Activated gamma-delta T cell treated with anti-CD3 and anti-CD28 coated beads, Interleukin-2, amount 50 U/mL, for 16 hours (primary cell): ENCODE measurements around the gene SMS.
A peak's percentile ranks its signal among the peaks of the same experiment; 100 is the strongest.

ENCODE experiments used
- DNase-seq: peaks from one replicate; pipeline ENCODE4 v3.0.0-alpha.2; 2020; ENCODE audit warnings: low read depth

SMS gene

GRCh38 chrX:21982311-21982710 lies 41.8 kb downstream of the SMS start:
- no peak for DNase-seq

DNA sequence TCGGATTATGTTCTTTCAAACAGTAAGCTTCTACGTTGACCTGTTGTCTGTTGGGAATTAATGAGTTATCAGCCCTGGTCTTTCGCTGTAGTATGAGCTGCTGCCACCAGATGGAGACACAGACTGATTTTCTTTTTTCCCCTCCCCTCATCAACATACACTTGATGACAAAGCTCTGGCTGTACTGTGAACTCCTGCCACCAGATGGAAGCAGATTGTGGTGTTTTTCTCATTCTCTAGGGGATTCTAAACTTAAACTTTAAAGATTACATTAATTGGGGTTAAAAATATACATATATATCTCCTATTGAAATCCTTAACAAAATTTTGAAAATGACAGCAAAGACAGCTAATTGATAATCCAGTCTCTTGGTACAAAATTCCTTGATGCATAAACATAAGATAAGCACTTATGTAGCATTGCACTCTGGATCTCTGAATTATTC lies 44.8 kb downstream of the SMS start:
- DNase-seq = peak; percentile 46

DNA sequence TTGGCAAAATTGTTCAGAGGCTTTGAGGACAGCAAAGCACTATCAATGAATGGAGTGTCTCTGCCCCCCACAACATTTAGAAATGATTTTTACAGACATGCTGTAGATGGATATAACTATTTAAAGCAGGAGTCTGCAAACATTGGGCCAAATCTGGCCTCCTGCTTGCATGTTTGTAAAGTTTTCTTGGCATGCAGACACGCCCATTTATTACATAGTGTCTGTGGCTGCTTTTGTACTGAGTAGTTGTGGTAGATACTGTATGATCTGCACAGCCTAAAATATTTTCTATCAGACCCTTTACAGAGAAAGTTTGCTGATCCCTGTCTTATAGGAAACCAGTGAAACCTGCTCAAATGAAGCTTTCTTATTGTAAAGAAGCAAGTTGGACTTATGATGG lies 46.1 kb downstream of the SMS start:
- no peak for DNase-seq

- DNase-seq = no peak
Observed at GRCh38 chrX:21989384-21989783, 48.9 kb downstream of the SMS start.

GRCh38 chrX:21990832-21991231 lies 50.3 kb downstream of the SMS start:
- DNase-seq = no peak

- no peak for DNase-seq
Observed at GRCh38 chrX:21991504-21991903, 51.0 kb downstream of the SMS start.

- DNase-seq = no peak
Observed at GRCh38 chrX:21993265-21993664, 52.8 kb downstream of the SMS start.

- no peak for DNase-seq
Observed at GRCh38 chrX:21996872-21997455, 56.5 kb downstream of the SMS start.

GRCh38 chrX:21998037-21998436 lies 57.5 kb downstream of the SMS start:
- no peak for DNase-seq

DNA sequence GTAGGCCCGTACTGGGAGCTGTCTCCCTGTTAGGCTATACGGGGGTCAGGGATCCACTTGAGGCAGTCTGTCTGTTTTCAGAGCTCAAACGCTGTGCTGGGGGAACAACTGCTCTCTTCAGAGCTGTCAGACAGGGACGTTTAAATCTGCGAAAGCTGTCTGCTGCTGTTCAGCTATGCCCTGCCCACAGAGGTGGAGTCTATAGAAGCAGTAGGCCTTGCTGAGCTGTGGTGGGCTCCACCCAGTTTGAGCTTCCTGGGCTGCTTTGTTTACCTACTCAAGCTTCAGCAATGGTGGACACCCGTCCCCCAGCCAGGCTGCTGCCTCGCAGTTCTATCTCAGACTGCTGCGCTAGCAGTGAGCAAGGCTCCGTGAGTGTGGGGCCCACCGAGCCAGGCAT lies 64.4 kb downstream of the SMS start:
- no peak for DNase-seq

DNA sequence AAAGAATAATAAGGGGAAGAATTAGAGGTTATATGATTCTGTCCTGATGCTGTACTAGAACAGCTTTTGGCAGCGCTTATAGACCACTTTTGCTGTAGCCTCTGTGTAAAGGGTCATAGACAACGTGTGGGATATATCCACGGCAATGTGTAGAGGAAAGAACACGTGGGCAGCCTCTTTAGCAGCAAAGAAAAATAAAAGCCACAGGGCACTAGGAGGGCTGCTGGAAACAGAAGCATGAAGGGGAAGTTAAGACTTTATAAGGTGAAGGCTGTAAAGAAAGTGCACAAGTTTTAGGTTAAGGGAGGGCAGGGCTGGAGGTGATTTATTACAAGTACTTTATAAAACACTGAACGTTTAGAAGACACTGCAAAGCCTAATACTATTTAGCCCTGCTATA lies 71.5 kb downstream of the SMS start:
- DNase-seq = no peak

DNA sequence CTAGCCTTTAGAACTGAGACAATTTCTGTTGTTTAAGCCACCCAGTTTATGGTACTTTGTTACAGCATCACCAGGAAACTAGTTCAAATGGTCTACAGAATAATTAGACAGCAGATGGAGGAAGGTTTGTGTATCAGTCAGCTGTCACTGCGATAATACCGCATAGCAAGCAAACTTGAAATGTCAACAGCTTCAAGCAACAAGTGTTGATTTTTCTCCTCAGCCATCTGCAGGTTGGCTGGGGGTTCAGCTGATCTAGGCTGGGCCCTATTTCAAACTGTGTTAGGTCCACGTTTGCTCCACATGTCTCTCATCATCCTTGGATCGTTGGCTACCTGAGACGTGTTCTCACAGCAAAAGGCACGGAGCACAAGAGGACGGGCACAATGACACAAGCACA lies 72.4 kb downstream of the SMS start:
- DNase-seq = no peak

DNA sequence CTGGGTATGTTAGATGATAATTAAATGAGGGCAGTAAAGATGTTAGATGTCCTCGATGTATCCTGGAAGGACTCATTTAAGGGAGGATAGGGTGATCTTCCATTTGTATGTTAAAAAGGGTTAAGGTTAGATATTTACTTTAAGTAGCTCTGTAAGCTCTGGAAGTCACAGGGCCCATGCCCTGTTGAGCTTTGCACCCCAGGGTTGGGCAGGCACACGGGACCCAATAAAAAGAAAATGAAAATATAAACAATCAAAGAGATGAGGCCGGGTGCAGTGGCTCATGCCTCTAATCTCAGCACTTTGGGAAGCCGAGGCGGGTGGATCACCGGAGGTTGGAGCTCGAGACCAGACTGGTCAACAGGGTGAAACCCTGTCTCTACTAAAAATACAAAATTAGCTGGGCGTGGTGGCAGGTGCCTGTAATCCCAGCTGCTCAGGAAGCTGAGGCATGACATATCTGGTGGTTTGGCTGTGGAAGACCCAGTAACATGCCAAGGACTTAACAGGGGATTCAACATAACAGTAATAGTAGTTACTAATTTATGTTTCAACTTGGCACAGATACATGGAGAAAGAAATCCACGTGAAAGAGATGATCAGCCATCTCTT lies 74.7 kb downstream of the SMS start:
- DNase-seq = no peak

GRCh38 chrX:22021751-22022324 lies 81.3 kb downstream of the SMS start:
- no peak for DNase-seq

GRCh38 chrX:22024577-22024976 lies 84.1 kb downstream of the SMS start:
- DNase-seq = no peak

DNA sequence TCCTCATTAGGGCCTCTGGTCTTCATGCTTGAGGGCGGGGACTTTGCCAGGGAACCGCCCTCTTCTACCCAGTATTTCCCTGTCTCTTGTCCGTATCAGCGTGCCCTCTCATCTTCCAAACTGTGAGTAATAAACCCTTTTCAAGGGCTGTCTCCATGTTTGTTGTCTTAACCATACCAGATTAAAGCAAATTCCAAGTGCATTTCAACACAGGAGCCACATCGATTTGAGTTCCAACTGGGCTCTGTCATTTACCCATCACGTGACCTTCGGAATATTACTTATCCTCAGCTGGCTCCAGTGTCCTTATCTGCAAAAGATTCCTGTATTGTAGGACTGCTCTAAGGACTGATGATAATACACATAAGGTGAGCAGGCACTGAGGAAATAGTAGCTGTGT lies 85.2 kb downstream of the SMS start:
- no peak for DNase-seq

DNA sequence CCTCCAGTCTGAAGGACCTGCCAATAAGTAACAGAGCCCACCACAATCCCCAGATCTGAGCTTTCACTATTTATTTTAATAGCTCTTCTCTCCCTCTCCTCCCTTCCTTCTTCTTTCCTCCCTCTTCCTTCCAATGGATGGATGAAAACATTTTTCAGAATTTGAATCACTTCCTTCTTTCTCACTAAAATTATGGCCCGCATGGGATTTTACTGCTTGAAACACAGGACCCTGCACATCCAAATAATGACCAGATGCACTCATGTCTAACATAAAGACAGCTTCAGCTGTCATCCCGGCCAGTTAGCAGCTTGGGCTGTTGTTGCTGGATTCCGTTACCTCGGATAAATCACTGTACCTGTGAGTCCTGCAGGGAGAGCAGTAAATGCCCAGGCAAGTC lies 86.2 kb downstream of the SMS start:
- no peak for DNase-seq

DNA sequence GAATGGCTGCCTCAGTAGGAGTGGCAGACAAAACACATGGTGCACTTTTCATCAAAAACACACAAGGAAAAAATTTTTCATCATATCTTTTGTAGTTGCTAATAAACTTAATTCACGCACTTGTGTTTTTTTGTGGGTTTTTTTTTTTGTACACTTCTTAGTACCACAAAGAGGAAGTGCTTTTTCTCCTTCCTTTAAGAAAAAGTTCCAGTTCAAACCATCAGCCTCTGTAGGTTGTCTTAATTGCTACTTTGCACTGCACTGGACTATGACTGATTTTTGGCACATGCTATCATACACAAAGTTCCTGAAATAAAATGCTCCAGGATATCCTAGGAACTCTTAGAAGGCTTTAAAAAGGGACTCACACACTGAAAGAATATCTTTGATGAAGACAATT lies 91.6 kb downstream of the SMS start, which contains the start of gene PHEX:
Gene PHEX, plus strand, starts transcription at position 242 of the 400 bp plus-strand sequence. CDS start 681 bp downstream, outside the sequence.
- DNase-seq = no peak

DNA sequence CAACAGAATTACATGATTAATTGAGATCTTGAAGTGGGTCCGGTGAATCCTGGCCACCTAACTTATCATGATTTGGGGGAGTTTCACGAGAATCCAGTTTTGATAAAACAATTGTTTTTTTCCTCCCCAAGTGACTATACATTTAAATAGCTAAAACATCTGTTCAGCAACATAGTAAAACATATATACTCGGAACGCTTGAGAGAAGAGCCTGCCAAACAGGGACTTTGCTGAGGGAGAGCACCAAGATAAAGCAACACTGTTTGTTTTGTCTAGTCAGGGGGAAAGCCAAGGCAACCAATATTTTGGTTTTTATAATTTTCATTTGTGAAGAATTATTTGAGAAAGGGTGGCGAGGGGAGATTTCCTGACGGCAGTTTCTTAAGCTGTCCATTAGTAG lies 92.0 kb downstream of the SMS start:
- DNase-seq = no peak

- DNase-seq = no peak
Observed at GRCh38 chrX:22033818-22034217, 93.3 kb downstream of the SMS start.

DNA sequence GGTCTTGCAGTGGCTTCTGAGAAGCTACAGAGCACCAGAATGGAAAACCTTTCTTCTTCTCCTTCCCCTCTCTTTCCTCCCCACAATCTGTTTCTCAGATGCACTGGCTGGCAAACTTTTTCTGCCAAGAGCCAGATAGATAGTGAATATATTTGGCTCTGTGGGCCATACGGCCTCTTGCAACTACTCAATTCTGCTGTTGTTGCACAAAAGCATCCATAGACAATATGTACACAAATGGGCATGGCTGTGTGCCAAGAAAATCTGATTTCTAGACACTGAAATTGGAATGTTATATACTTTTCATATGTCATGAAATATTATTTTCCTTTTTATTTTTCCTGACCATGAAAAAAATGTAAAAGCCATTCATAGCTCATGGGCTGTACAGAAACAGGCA lies 94.7 kb downstream of the SMS start:
- DNase-seq = no peak

- DNase-seq = no peak
Observed at GRCh38 chrX:22037225-22037624, 96.7 kb downstream of the SMS start.

GRCh38 chrX:22037911-22038537 lies 97.5 kb downstream of the SMS start:
- DNase-seq = no peak
